Astrocyte (in vitro differentiated cells and primary cell): ENCODE data around the gene AFF3. TPM values are rescaled to one million over a fixed set of nuclear protein-coding genes. Genes with fewer than 3 reads are reported as not detected.
"Not testable (repeated sequence)": the region's sequence is repeated elsewhere in the genome, so short reads cannot be mapped to it uniquely, and the experiment has no call there.

Experiments
- DNase-seq: peaks from one replicate; pipeline ENCODE4 v3.0.0-alpha.2; 2010; ENCODE audit warnings: low read depth
- FAIRE-seq: peaks from 2 replicates; lab custom pipeline; 2011; peaks lifted over from hg19 to GRCh38; lab: Jason Lieb, UNC
- H2AFZ ChIP-seq: 2 replicates; pipeline ENCODE4 v1.6.0; 2012; ENCODE audit warnings: low read depth, low read length, inconsistent platforms
- H3K27ac ChIP-seq: 2 replicates; pipeline ENCODE4 v1.5.1; 2011; ENCODE audit warnings: low read depth, low read length, inconsistent platforms
- H3K27me3 ChIP-seq: 2 replicates; pipeline ENCODE4 v1.6.0; 2011; ENCODE audit warnings: low read length, inconsistent platforms; ENCODE audit not compliant: insufficient read depth
- H3K36me3 ChIP-seq: 2 replicates; pipeline ENCODE4 v1.5.1; 2011; ENCODE audit warnings: low read length, inconsistent platforms; ENCODE audit not compliant: insufficient read depth
- H3K4me1 ChIP-seq: 2 replicates; pipeline ENCODE4 v1.5.1; 2011; ENCODE audit warnings: low read length, inconsistent platforms; ENCODE audit not compliant: insufficient read depth
- H3K4me2 ChIP-seq: 2 replicates; pipeline ENCODE4 v1.6.0; 2012; ENCODE audit warnings: low read length, inconsistent platforms
- H3K4me3 ChIP-seq: 2 replicates; pipeline ENCODE4 v1.5.1; 2011; ENCODE audit warnings: low read depth, mild to moderate bottlenecking, low read length, inconsistent platforms; ENCODE audit not compliant: insufficient read depth
- H3K79me2 ChIP-seq: 2 replicates; pipeline ENCODE4 v1.6.0; 2012; ENCODE audit warnings: mild to moderate bottlenecking, low read length, inconsistent platforms; ENCODE audit not compliant: insufficient read depth
- H3K9ac ChIP-seq: 2 replicates; pipeline ENCODE4 v1.6.0; 2012; ENCODE audit warnings: mild to moderate bottlenecking, low read length, inconsistent platforms
- H3K9me3 ChIP-seq: 2 replicates; pipeline ENCODE4 v1.5.1; 2012; ENCODE audit warnings: low read depth, mild to moderate bottlenecking, low read length, inconsistent platforms; ENCODE audit not compliant: insufficient read depth
- H4K20me1 ChIP-seq: 2 replicates; pipeline ENCODE4 v1.6.0; 2012; ENCODE audit warnings: low read length, inconsistent platforms; ENCODE audit not compliant: insufficient read depth
- H3K27ac Mint-ChIP-seq: one replicate; pipeline ENCODE4 v1.8.0; 2021; ENCODE audit warnings: mild to moderate bottlenecking, mixed read lengths; ENCODE audit not compliant: unreplicated experiment
- H3K27me3 Mint-ChIP-seq: one replicate; pipeline ENCODE4 v1.8.0; 2021; ENCODE audit warnings: low read depth, mixed read lengths; ENCODE audit not compliant: unreplicated experiment
- H3K36me3 Mint-ChIP-seq: one replicate; pipeline ENCODE4 v1.8.0; 2021; ENCODE audit warnings: low read depth, mixed read lengths; ENCODE audit not compliant: unreplicated experiment
- H3K4me1 Mint-ChIP-seq: one replicate; pipeline ENCODE4 v1.8.0; 2021; ENCODE audit warnings: low read depth, mixed read lengths; ENCODE audit not compliant: unreplicated experiment
- H3K4me3 Mint-ChIP-seq: one replicate; pipeline ENCODE4 v1.8.0; 2021; ENCODE audit warnings: mild to moderate bottlenecking, moderate library complexity, mixed read lengths; ENCODE audit not compliant: unreplicated experiment
- H3K9me3 Mint-ChIP-seq: one replicate; pipeline ENCODE4 v1.8.0; 2021; ENCODE audit warnings: mild to moderate bottlenecking, mixed read lengths; ENCODE audit not compliant: unreplicated experiment
- CTCF ChIP-seq: IDR thresholded peaks from 2 replicates; pipeline ENCODE4 v1.5.1; 2011; ENCODE audit warnings: low read depth, mild to moderate bottlenecking, inconsistent platforms, low read length, moderate library complexity; ENCODE audit not compliant: insufficient read depth
- EZH2 ChIP-seq: IDR thresholded peaks from 2 replicates; pipeline ENCODE4 v1.6.1; 2012; ENCODE audit warnings: mild to moderate bottlenecking, low read length, inconsistent platforms; ENCODE audit not compliant: insufficient read depth
- total RNA-seq: library from RNA; stranded (reverse); gene quantifications from 2 replicates; pipeline ENCODE4 v1.2.1, GENCODE V29; 2021

Gene AFF3
- total RNA-seq, 1 donor from 2014 or later = 14.7 TPM

GRCh38 chr2:100105678-100106054 is 36.7 kb downstream of the AFF3 start:
- Mint-ChIP-seq H3K4me1 (peaks cover 16% of the 10 kb centered on the region), H3K4me3 (peak overlapping the region; percentile 88), H3K27ac (peak overlapping the region; percentile 50), H3K27me3 (peaks cover 25% of the 10 kb centered on the region), H3K9me3 (no peaks in the 10 kb centered on the region), H3K36me3 (no peaks in the 10 kb centered on the region)
- peaks cover 14% of the 10 kb centered on the region for H3K4me1 ChIP-seq
- FAIRE-seq (no peak), DNase-seq (no peak)
- H3K27ac ChIP-seq = no peak overlapping the region
- peak overlapping the region; percentile 68 for H3K9ac ChIP-seq
- H3K27me3 ChIP-seq = no peaks in the 10 kb centered on the region
- H2AFZ ChIP-seq = peak overlapping the region; percentile 43
- no peaks in the 10 kb centered on the region for H3K79me2 ChIP-seq
- peak overlapping the region; percentile 67 for H3K4me3 ChIP-seq
- peak overlapping the region; percentile 83 for H3K4me2 ChIP-seq
- H3K36me3 ChIP-seq = no peaks in the 10 kb centered on the region
- H4K20me1 ChIP-seq = no peaks in the 10 kb centered on the region
- H3K9me3 ChIP-seq = no peaks in the 10 kb centered on the region
- TF ChIP-seq EZH2 = peak; percentile 13
- TF ChIP-seq CTCF = no peak

GRCh38 chr2:100104718-100105677 is 37.4 kb downstream of the AFF3 start:
- peak overlapping the region; percentile 68 for H3K9ac ChIP-seq
- TF ChIP-seq CTCF (no peak), EZH2 (peak; percentile 50)
- no peaks in the 10 kb centered on the region for H3K36me3 ChIP-seq
- peak overlapping the region; percentile 43 for H2AFZ ChIP-seq
- H3K79me2 ChIP-seq = no peaks in the 10 kb centered on the region
- Mint-ChIP-seq H3K9me3 (no peaks in the 10 kb centered on the region), H3K4me3 (peak overlapping the region; percentile 88), H3K27me3 (peaks cover 21% of the 10 kb centered on the region), H3K4me1 (peaks cover 16% of the 10 kb centered on the region), H3K36me3 (no peaks in the 10 kb centered on the region), H3K27ac (peak overlapping the region; percentile 50)
- peak overlapping the region; percentile 67 for H3K4me3 ChIP-seq
- H4K20me1 ChIP-seq = no peaks in the 10 kb centered on the region
- H3K27ac ChIP-seq = peak overlapping the region; percentile 40
- DNase-seq = no peak
- H3K4me1 ChIP-seq = peaks cover 14% of the 10 kb centered on the region
- H3K4me2 ChIP-seq = peak overlapping the region; percentile 83
- H3K9me3 ChIP-seq = no peaks in the 10 kb centered on the region
- no peaks in the 10 kb centered on the region for H3K27me3 ChIP-seq
- no peak for FAIRE-seq

GRCh38 chr2:100104265-100104664 is 38.1 kb downstream of the AFF3 start:
- not testable (repeated sequence) for H3K27ac ChIP-seq, FAIRE-seq, H3K27ac Mint-ChIP-seq, H2AFZ ChIP-seq, H3K79me2 ChIP-seq, H3K9ac ChIP-seq, H3K9me3 ChIP-seq, H3K27me3 ChIP-seq, H4K20me1 ChIP-seq, H3K4me3 Mint-ChIP-seq, H3K4me2 ChIP-seq, H3K9me3 Mint-ChIP-seq, H3K4me3 ChIP-seq, DNase-seq, H3K36me3 ChIP-seq, H3K36me3 Mint-ChIP-seq
- peaks cover 14% of the 10 kb centered on the region for H3K4me1 ChIP-seq
- peaks cover 16% of the 10 kb centered on the region for H3K27me3 Mint-ChIP-seq
- H3K4me1 Mint-ChIP-seq = peaks cover 16% of the 10 kb centered on the region

- not testable (repeated sequence) for H3K36me3 Mint-ChIP-seq, FAIRE-seq, H3K9me3 Mint-ChIP-seq, DNase-seq, H3K27me3 ChIP-seq, H2AFZ ChIP-seq, H3K9me3 ChIP-seq, H4K20me1 ChIP-seq, H3K36me3 ChIP-seq, H3K79me2 ChIP-seq, H3K27ac ChIP-seq, H3K27ac Mint-ChIP-seq
- peaks cover 16% of the 10 kb centered on the region for H3K4me1 Mint-ChIP-seq
- H3K9ac ChIP-seq = peak overlapping the region; percentile 27
- peak overlapping the region; percentile 77 for H3K4me3 Mint-ChIP-seq
- peaks cover 14% of the 10 kb centered on the region for H3K4me1 ChIP-seq
- H3K4me2 ChIP-seq = peak overlapping the region; percentile 73
- peaks cover 16% of the 10 kb centered on the region for H3K27me3 Mint-ChIP-seq
- H3K4me3 ChIP-seq = peak overlapping the region; percentile 37
Observed at GRCh38 chr2:100103527-100104252, 38.7 kb downstream of the AFF3 start.
